C4-2B (cell line): ENCODE results near the gene KPNA6.

ENCODE experiments used
- CTCF ChIP-seq: fragments of 450-650 bp; conservative IDR thresholded peaks from 2 replicates; pipeline ENCODE4 v1.5.1; 2017; ENCODE audit warnings: mild to moderate bottlenecking
- ZFX ChIP-seq: fragments of 450-650 bp; IDR thresholded peaks from 2 replicates; pipeline ENCODE4 v1.6.1; 2017

- no peak for TF ChIP-seq CTCF
- TF ChIP-seq ZFX, result no peak
These were observed 113.1 kb downstream of the KPNA6 start for GRCh38 chr1:32220746-32221580.
